SU-DHL-6 (cell line): ENCODE results near the gene APLP1.

Experiments
- CTCF ChIP-seq: fragments of 200-600 bp; sonication (generic); IDR thresholded peaks from one replicate; pipeline ENCODE4 v1.5.1; 2017; ENCODE audit warnings: antibody characterized with exemption, mild to moderate bottlenecking, low read length, moderate library complexity; ENCODE audit not compliant: insufficient read depth, poor library complexity, severe bottlenecking
- EZH2phosphoT487 ChIP-seq: fragments of 200-600 bp; sonication (generic), shearing (Covaris generic); conservative IDR thresholded peaks from 2 replicates; pipeline ENCODE4 v1.6.1; 2018; ENCODE audit warnings: mild to moderate bottlenecking, antibody characterized with exemption, low read length, moderate library complexity, mixed read lengths

GRCh38 chr19:35848486-35848885 lies 19.9 kb upstream of the APLP1 start:
- TF ChIP-seq CTCF: no peak
- no peak for TF ChIP-seq EZH2phosphoT487
